Panc1 (cell line): ENCODE measurements around the gene PRKAG2. TPM values are rescaled to one million over a fixed set of nuclear protein-coding genes. Genes with fewer than 3 reads are reported as not detected.
A peak's percentile ranks its signal among the peaks of the same experiment; 100 is the strongest.

Experiments used
- ATAC-seq: fragments of 200-7000 bp; cut with Tn5 transposase; 2 replicates; pipeline ENCODE4 v1.9.1; 2020; ENCODE audit warnings: mild to moderate bottlenecking, moderate library complexity
- BruUV-seq: library from RNA; stranded (reverse); fragments of 400-500 nt; replicated peaks from 2 replicates; lab custom pipeline; 2021; lab: Mats Ljungman, UMichigan
- CTCF ChIA-PET: fragments of 300-600 bp; sonication (Branson Sonifier 250); formaldehyde crosslinking; loops from one replicate; lab custom pipeline; 2022; ENCODE audit warnings: antibody characterized with exemption; lab: Charles Lee
- POLR2A ChIA-PET: fragments of 300-600 bp; sonication (Branson Sonifier 250); formaldehyde crosslinking; loops from one replicate; lab custom pipeline; 2022; ENCODE audit warnings: antibody characterized with exemption; lab: Charles Lee
- DNase-seq: peaks from one replicate; pipeline ENCODE4 v3.0.0-alpha.2; 2010; ENCODE audit warnings: low read depth, low spot score
- H3K27ac ChIP-seq: 2 replicates; pipeline ENCODE4 v1.5.1; 2011; ENCODE audit warnings: mild to moderate bottlenecking, low read length, inconsistent platforms
- H3K27me3 ChIP-seq: fragments of 200-500 bp; sonication (Bioruptor generic); 2 replicates; pipeline ENCODE4 v1.6.0; 2014; ENCODE audit warnings: low read length, inconsistent platforms; ENCODE audit not compliant: control insufficient read depth, insufficient read depth
- H3K36me3 ChIP-seq: fragments of 200-500 bp; sonication (Bioruptor generic); 2 replicates; pipeline ENCODE4 v1.5.1; 2014; ENCODE audit warnings: inconsistent platforms, mild to moderate bottlenecking, low read length, moderate library complexity; ENCODE audit not compliant: control insufficient read depth, insufficient read depth
- H3K4me1 ChIP-seq: 2 replicates; pipeline ENCODE4 v1.5.1; 2011; ENCODE audit warnings: inconsistent platforms, mild to moderate bottlenecking, low read length, moderate library complexity; ENCODE audit not compliant: control insufficient read depth, insufficient read depth
- H3K4me3 ChIP-seq, 2 experiments: 2 replicates each; pipeline ENCODE4 v1.5.1; 2011 to 2012; ENCODE audit warnings: low read depth in 2 of 2, low read length in 2 of 2, mild to moderate bottlenecking in 2 of 2, inconsistent platforms in 1 of 2, moderate library complexity in 1 of 2
- H3K9me3 ChIP-seq: fragments of 200-500 bp; sonication (Bioruptor generic); 2 replicates; pipeline ENCODE4 v1.5.1; 2014; ENCODE audit warnings: low read depth, mild to moderate bottlenecking, inconsistent platforms, low read length, moderate library complexity; ENCODE audit not compliant: control insufficient read depth, insufficient read depth
- CTCF ChIP-seq: fragments of 450-650 bp; IDR thresholded peaks from 2 replicates; pipeline ENCODE4 v1.5.1; 2017; ENCODE audit warnings: mild to moderate bottlenecking
- POLR2AphosphoS5 ChIP-seq: IDR thresholded peaks from 2 replicates; pipeline ENCODE4 v1.6.1; 2012; ENCODE audit warnings: mild to moderate bottlenecking, low read depth, low read length, moderate library complexity
- REST ChIP-seq, 2 experiments: IDR thresholded peaks; 2 replicates each; pipeline ENCODE4 v1.6.1; 2011 to 2012; ENCODE audit warnings: low read depth in 2 of 2, control low read depth in 1 of 2, low read length in 1 of 2, mild to moderate bottlenecking in 1 of 2, moderate library complexity in 1 of 2; ENCODE audit not compliant: insufficient read depth in 1 of 2
- SIN3A ChIP-seq: IDR thresholded peaks from 2 replicates; pipeline ENCODE4 v1.6.1; 2012; ENCODE audit warnings: low read depth, mild to moderate bottlenecking, low read length, moderate library complexity, borderline replicate concordance; ENCODE audit not compliant: insufficient read depth
- TCF7L2 ChIP-seq: IDR thresholded peaks from 2 replicates; pipeline ENCODE4 v1.6.1; 2011; ENCODE audit warnings: mild to moderate bottlenecking, low read depth, low read length, inconsistent platforms
- in situ Hi-C: cut with HindIII; loops from 2 replicates; pipeline ENCODE4 v1.10.0; 2016; ENCODE audit warnings: low sequenced_read_pairs, low pct_unique_long_range_greater_than_20kb
- intact Hi-C: fragments of 100-400 bp; cut with micrococcal nuclease; formaldehyde crosslinking; loops from one replicate; pipeline ENCODE4 v1.10.0; 2022; ENCODE audit not compliant: unreplicated experiment
- total RNA-seq: library from RNA; stranded (reverse); gene quantifications from one replicate; pipeline ENCODE4 v1.2.1, GENCODE V29; 2021; ENCODE audit not compliant: unreplicated experiment

PRKAG2 gene
- total RNA-seq, 1 experiment from 2014 or later = 71.6 TPM

GRCh38 chr7:151717415-151717814, 159.5 kb downstream of the PRKAG2 start:
- TF ChIP-seq TCF7L2 (no peak), CTCF (no peak), SIN3A (no peak), REST (IDR thresholded peaks at IDR 0.05; ENCODE audit: insufficient read depth in 1 of 2, low read depth in 2 of 2, low read length in 1 of 2) (no peak), POLR2AphosphoS5 (no peak)
- no peaks in the 10 kb centered on the region for H3K9me3 ChIP-seq
- no peaks in the 10 kb centered on the region for H3K36me3 ChIP-seq
- in situ Hi-C loops = no loop called here
- H3K4me1 ChIP-seq = peaks cover 34% of the 10 kb centered on the region
- no peak overlapping the region for H3K4me3 ChIP-seq
- no peaks in the 10 kb centered on the region for H3K27me3 ChIP-seq
- BruUV-seq = no TSS peak
- POLR2A ChIA-PET = interaction anchor here (0.5 to 0.7 kb wide), 3 partner anchors 10 to 196 kb away, joined by 5 to 7 read pairs (median 5); no protein-coding TSS in a partner anchor
- H3K27ac ChIP-seq = 0 out of 2 replicates have a peak overlapping the region, but pooled peaks have one; percentile 17
- no peak for DNase-seq
- ATAC-seq = no peak
- intact Hi-C loops = no loop called here
- CTCF ChIA-PET = no interaction called here

- no peak for ATAC-seq
- peak overlapping the region; percentile 54; the same call in 1 of the 2 replicates for H3K27ac ChIP-seq
- H3K27me3 ChIP-seq = no peaks in the 10 kb centered on the region
- H3K4me3 ChIP-seq = no peak overlapping the region
- TF ChIP-seq CTCF (no peak), POLR2AphosphoS5 (no peak), SIN3A (no peak), TCF7L2 (no peak), REST (IDR thresholded peaks at IDR 0.05; ENCODE audit: insufficient read depth in 1 of 2, low read depth in 2 of 2, low read length in 1 of 2) (no peak)
- ChIA-PET POLR2A (no interaction called here), CTCF (interaction anchor here (0.6 kb wide), 1 partner anchor 166 kb away, joined by 4 read pairs; no protein-coding TSS in a partner anchor)
- intact Hi-C loops = no loop called here
- H3K4me1 ChIP-seq = peaks cover 32% of the 10 kb centered on the region
- DNase-seq = no peak
- no peaks in the 10 kb centered on the region for H3K36me3 ChIP-seq
- no TSS peak for BruUV-seq
- in situ Hi-C loops = no loop called here
- H3K9me3 ChIP-seq = no peaks in the 10 kb centered on the region
Measured at GRCh38 chr7:151716323-151716722, 160.6 kb downstream of the PRKAG2 start.
